ENCODE data around the gene EFEMP2. TPM values are rescaled to one million over a fixed set of nuclear protein-coding genes. Genes with fewer than 3 reads are reported as not detected.

The EFEMP2 gene
- total RNA-seq, 2 experiments from 2014 or later: 7.2 to 7.6 TPM

- CTCF ChIA-PET (ENCODE audit: unreplicated experiment): no interaction called here
- POLR2A ChIA-PET: no interaction called here
- H3K4me1 ChIP-seq (ENCODE audit: insufficient read depth, low read length, poor library complexity, severe bottlenecking): peaks cover 33% of the 10 kb centered on the region
Measured at GRCh38 chr11:65883058-65883761, 10.6 kb upstream of the EFEMP2 start.

DNA sequence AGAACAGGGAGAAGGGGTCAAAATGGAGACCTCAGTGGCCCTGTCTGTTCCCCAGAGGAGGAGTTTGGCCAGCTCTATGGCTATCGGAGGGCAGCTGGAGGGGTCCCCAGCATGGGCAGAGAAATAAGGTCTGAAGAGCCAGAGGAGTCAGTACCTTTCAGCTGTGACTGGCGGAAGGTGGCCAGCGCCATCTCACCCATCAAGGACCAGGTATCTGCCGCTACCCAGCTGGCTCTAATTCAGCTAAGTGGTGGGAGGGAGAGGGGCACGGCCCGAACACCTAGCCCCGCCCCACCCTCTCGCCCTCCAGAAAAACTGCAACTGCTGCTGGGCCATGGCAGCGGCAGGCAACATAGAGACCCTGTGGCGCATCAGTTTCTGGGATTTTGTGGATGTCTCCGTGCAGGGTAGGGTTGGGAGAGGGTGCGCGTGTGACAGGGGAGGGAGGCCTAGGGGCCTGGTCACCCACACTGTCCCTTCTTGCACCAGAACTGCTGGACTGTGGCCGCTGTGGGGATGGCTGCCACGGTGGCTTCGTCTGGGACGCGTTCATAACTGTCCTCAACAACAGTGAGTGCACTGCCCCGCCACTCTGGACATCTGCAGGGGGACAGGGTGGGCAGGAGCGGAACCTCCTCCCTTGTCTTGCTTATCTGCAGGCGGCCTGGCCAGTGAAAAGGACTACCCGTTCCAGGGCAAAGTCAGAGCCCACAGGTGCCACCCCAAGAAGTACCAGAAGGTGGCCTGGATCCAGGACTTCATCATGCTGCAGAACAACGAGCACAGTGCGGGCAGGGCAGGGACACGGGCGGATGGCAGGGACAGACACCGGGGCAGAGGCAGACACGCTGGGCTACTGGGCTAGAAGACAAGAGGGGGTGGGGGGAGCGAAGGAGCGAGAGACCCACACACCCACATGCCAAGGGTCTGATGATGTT is 9.8 kb upstream of the EFEMP2 start:
- H3K4me1 ChIP-seq (ENCODE audit: insufficient read depth, low read length, poor library complexity, severe bottlenecking): peaks cover 29% of the 10 kb centered on the region
- no peak overlapping the region for H3K27ac ChIP-seq (ENCODE audit: low read depth, low read length, poor library complexity, severe bottlenecking)

More at GRCh38 chr11:65883058-65883761, 10.6 kb upstream of the EFEMP2 start:
- H2AFZ ChIP-seq (ENCODE audit: low read length): no peak overlapping the region
- no peaks in the 10 kb centered on the region for H3K9me2 ChIP-seq (ENCODE audit: insufficient read depth, low read length)
- no peaks in the 10 kb centered on the region for H4K20me1 ChIP-seq (ENCODE audit: insufficient read depth, low read length)
- H3K79me2 ChIP-seq (ENCODE audit: insufficient read depth, low read depth, low read length): peaks cover 16% of the 10 kb centered on the region; the same call in 1 of the 2 replicates
- no peak for DNase-seq (ENCODE audit: low spot score)
- no peak overlapping the region for H3K4me3 ChIP-seq (ENCODE audit: low read depth, low read length, poor library complexity, severe bottlenecking)
- H3K9me3 ChIP-seq (ENCODE audit: low read length): no peaks in the 10 kb centered on the region
- no peak overlapping the region for H3K27ac ChIP-seq (ENCODE audit: low read depth, low read length, poor library complexity, severe bottlenecking)
- H3K4me2 ChIP-seq (ENCODE audit: low read length): no peak overlapping the region
- intact Hi-C loops (cut with micrococcal nuclease; ENCODE audit: unreplicated experiment): no loop called here
- peaks cover 53% of the 10 kb centered on the region for H3K36me3 ChIP-seq (ENCODE audit: insufficient read depth, low read length)
- no peak for TF ChIP-seq EZH2phosphoT487 (IDR thresholded peaks at IDR 0.05; ENCODE audit: borderline replicate concordance, low read depth, low read length)
- TF ChIP-seq, protein P1, sequence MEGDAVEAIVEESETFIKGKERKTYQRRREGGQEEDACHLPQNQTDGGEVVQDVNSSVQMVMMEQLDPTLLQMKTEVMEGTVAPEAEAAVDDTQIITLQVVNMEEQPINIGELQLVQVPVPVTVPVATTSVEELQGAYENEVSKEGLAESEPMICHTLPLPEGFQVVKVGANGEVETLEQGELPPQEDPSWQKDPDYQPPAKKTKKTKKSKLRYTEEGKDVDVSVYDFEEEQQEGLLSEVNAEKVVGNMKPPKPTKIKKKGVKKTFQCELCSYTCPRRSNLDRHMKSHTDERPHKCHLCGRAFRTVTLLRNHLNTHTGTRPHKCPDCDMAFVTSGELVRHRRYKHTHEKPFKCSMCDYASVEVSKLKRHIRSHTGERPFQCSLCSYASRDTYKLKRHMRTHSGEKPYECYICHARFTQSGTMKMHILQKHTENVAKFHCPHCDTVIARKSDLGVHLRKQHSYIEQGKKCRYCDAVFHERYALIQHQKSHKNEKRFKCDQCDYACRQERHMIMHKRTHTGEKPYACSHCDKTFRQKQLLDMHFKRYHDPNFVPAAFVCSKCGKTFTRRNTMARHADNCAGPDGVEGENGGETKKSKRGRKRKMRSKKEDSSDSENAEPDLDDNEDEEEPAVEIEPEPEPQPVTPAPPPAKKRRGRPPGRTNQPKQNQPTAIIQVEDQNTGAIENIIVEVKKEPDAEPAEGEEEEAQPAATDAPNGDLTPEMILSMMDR (conservative IDR thresholded peaks at IDR 0.05; ENCODE audit: low read length): no peak
- no TSS peak for BruUV-seq (replicated peaks)

More for the DNA sequence above, 9.8 kb upstream of the EFEMP2 start:
- no TSS peak for BruUV-seq (replicated peaks)
- H4K20me1 ChIP-seq (ENCODE audit: insufficient read depth, low read length): no peaks in the 10 kb centered on the region
- TF ChIP-seq, protein P1 (conservative IDR thresholded peaks at IDR 0.05; ENCODE audit: low read length): no peak
- TF ChIP-seq EZH2phosphoT487 (IDR thresholded peaks at IDR 0.05; ENCODE audit: borderline replicate concordance, low read depth, low read length): no peak
- peaks cover 10% of the 10 kb centered on the region; the same call in 1 of the 2 replicates for H3K79me2 ChIP-seq (ENCODE audit: insufficient read depth, low read depth, low read length)
- H3K4me3 ChIP-seq (ENCODE audit: low read depth, low read length, poor library complexity, severe bottlenecking): no peak overlapping the region
- H3K9me3 ChIP-seq (ENCODE audit: low read length): no peaks in the 10 kb centered on the region
- DNase-seq (ENCODE audit: low spot score): no peak
- intact Hi-C loops (cut with micrococcal nuclease; ENCODE audit: unreplicated experiment): no loop called here
- H3K4me2 ChIP-seq (ENCODE audit: low read length): no peak overlapping the region
- H3K36me3 ChIP-seq (ENCODE audit: insufficient read depth, low read length): peaks cover 53% of the 10 kb centered on the region
- CTCF ChIA-PET (ENCODE audit: unreplicated experiment): no interaction called here
- no peak overlapping the region for H2AFZ ChIP-seq (ENCODE audit: low read length)
- H3K9me2 ChIP-seq (ENCODE audit: insufficient read depth, low read length): no peaks in the 10 kb centered on the region
- POLR2A ChIA-PET: no interaction called here
